ENCODE measurements around the gene TMEM212. TPM values are rescaled to one million over a fixed set of nuclear protein-coding genes. Genes with fewer than 3 reads are reported as not detected.
"Not testable (repeated sequence)": the region's sequence is repeated elsewhere in the genome, so short reads cannot be mapped to it uniquely, and the experiment has no call there.

The TMEM212 gene
- polyA plus RNA-seq, 1 donor, result 0.11 TPM

DNA sequence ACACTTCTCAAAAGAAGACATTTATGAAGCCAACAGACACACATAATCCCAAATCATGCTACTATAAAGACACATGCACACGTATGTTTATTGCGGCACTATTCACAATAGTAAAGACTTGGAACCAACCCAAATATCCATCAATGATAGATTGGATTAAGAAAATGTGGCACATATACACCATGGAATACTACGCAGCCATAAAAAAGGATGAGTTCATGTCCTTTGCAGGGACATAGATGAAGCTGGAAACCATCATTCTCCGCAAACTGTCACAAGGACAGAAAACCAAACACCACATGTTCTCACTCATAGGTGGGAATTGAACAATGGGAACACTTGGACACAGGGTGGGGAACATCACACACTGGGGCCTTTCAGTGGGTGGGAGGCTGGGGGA is 15.6 kb downstream of the TMEM212 start:
- DNase-seq (ENCODE audit: low read depth), result not testable (repeated sequence)

- no peak for DNase-seq (ENCODE audit: low read depth)
These were observed 17.8 kb downstream of the TMEM212 start for GRCh38 chr3:171860830-171861535.

DNA sequence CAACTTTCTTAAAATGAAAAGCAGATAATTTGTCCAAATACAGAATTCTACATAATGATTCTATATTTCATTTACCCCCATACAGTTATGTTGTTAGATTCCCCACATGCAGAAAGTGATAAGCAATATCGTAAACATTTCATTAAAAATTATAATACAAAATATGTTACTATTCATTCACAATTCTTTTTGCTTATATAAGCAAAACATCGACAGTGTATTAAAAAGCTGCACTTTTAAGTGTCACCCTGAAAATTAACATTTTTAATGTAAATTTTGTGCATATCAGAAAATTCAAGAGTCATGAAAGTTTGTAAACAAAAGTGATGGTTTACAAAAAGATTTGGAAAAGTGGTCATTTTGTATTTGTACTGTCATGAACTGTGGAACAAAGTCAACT is 19.2 kb downstream of the TMEM212 start:
- DNase-seq (ENCODE audit: low read depth), result no peak

GRCh38 chr3:171862993-171863521 is 19.9 kb downstream of the TMEM212 start:
- DNase-seq (ENCODE audit: low read depth), result no peak

DNA sequence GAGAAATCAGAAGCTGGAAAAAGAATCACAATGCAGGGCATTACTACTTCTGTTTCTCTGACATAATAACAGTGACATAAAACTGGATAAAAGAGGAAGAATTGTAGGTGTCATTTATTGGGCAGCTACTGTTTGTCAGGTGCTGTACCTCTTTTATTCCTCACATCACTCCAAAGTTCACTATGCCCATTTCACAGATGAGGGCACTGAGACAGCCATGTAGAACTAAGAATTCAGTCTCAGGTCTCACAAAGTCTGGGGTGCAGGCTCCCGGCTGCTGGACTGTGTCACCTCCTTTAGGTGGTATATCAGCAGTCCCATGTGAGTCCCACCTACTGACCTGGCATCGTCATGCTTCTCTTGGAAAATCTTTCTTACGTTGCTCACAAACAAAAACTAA is 20.8 kb downstream of the TMEM212 start:
- DNase-seq (ENCODE audit: low read depth), result no peak

GRCh38 chr3:171865191-171865865 is 22.2 kb downstream of the TMEM212 start:
- no peak for DNase-seq (ENCODE audit: low read depth)

GRCh38 chr3:171867981-171868380 is 24.8 kb downstream of the TMEM212 start:
- no peak for DNase-seq (ENCODE audit: low read depth)

DNA sequence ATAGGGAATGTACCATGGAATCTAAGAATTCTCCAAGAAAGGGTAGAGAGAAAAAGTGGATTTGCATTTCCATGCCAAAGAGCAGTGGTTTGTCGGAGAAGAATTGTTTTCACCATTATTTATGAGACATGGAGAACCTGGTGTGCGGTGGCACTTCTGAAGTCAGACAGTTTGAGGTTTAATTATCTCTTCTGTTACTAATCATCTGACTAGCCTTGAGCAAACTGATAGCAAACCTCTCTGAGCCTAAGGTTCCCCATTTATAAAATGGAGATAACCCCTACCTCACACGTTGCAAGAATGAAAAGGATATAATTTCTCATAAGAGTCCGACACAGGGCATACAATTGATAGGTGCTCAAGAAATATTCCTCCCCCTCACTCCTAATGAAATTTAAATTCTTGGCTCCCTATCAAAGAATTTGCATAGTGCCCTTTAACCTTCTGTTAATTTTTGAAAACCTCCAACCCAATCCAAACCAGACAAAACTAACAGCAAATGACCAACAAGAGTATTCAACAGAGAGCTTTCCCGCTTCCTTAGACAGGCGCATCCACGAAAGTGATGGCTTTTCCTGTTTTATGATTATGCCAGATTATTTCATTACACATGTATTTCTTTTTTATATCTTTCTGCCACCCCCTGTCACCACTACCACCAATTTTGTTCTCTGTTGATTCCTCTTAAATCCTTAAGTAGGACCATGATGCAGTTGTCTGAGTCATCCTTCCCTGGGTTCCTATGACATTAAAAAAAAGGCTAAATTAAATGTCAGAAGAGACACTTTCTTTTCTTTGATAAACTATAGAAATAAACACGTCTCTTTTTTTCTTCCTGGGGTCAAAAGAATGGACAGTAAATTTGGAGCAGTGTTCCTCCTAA is 28.5 kb downstream of the TMEM212 start:
- DNase-seq (ENCODE audit: low read depth), result no peak

- no peak for DNase-seq (ENCODE audit: low read depth)
These were observed 30.4 kb downstream of the TMEM212 start for GRCh38 chr3:171873580-171873979.

- DNase-seq (ENCODE audit: low read depth), result peak; percentile 82
These were observed 31.1 kb downstream of the TMEM212 start for GRCh38 chr3:171874251-171874681.

DNA sequence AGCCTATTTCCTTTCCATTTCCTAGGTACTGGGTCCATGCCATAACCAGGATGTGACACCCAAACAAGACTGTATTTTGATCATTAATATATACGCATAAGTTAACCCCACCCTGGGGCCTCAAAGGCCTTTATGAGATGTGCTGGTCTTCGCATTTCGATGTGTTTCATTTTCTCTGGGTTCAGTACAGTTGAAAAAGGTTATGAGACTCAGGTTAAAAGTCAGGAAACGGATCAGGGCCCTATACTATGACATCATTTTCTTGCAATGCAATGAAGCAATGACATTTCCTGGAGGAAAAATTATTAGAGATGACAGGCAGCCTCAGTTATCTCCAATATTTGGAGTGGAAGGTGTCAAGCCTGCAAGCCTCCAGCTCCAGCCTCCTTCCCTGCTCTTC is 31.7 kb downstream of the TMEM212 start:
- no peak for DNase-seq (ENCODE audit: low read depth)

DNA sequence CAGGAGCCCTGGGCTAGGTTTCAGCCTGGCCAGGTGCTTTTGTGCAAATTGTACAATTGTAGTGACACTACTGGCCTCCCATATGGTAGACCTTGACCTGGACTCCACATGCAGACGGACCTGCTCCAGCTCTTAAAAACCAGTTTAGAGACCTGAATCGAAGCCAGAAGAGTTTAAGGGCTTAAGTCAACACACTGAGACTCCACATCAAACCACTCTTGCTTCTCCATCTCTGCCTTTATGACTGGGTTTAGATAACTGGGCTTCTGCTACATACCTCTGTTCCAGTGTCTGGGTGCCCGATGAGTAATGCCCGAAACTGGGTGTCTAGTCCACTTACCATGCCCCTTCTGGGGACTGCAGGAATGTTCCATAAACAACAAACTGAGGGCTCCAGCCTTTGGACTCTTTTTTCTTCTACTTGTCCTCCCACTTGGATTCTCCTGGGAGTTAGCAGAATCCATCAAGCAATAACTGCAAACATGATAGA is 32.8 kb downstream of the TMEM212 start:
- DNase-seq (ENCODE audit: low read depth), result no peak

- DNase-seq (ENCODE audit: low read depth), result no peak
These were observed 33.6 kb downstream of the TMEM212 start for GRCh38 chr3:171876680-171877147.

GRCh38 chr3:171878461-171879225 is 35.5 kb downstream of the TMEM212 start:
- no peak for DNase-seq (ENCODE audit: low read depth)

DNA sequence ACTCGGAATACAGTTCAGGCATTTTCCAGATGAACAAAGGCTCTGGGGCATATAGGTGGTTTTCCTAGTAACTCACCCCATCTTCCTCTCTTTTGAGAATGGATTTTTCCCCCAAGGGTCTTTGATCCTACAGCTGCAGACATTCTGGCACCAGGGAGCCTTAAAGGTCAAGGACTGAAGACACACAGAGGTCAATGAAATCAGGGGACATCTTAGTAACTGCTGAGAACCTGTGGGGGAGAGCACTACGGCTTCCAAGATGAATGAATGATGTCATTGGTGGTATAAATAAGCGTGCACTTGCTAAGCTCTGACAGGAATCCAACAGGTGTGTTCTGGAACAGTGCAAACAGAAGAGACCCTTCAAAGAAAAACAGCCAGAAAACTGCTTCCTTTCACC is 36.3 kb downstream of the TMEM212 start:
- DNase-seq (ENCODE audit: low read depth), result no peak

DNA sequence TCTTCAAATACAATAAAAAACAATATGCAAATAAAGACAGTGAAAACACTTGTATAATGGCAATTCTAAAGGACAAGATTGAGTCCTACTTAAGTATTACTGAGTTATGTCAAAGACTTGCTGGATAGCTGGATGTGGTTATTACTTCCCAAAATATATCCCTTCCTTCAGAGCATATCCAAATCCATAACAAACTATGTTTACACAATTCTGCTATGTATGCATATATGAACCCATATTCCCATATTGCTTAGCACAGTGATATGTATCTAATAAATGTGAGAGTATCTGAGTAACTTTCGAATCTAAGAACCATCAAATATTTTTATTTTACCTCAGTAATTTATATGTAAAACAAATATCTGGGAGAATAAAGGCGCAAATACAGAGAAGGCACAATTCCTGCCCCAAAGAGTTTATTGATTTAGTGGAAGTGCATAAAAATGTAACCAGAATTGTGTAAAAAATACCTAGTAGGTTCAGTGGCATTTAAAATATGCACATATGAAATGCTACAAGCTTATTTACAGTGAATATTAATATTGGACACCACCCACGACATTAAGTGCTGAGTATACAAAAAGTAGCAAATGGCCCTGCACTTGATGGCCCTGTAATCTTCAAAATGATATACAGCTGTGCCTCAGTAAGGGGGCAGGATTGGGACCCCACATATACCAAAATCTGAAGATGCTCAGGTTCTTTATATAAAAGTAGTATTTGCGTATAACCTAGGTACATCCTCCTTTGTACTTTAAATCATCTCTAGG is 37.1 kb downstream of the TMEM212 start:
- no peak for DNase-seq (ENCODE audit: low read depth)

DNA sequence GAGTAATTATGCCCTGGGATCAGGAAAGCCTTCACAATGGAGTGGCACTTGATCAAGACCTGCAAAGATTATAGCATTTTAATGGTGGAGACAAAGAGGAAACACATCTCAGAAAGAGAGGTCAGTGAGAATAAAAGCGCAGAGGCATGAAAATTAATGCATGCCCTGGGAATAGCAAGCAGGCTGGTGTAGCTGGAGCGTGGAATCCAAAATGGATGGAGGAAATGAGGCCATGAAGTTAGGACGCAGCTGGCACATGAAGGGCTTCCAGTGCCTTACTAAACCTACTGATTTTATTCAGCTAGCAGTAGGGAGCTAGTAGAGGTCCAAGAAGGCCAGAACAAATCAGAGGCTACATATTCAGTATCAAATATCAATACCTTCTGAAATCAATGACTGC is 38.1 kb downstream of the TMEM212 start:
- no peak for DNase-seq (ENCODE audit: low read depth)

GRCh38 chr3:171883257-171883892 is 40.2 kb downstream of the TMEM212 start:
- DNase-seq (ENCODE audit: low read depth), result no peak

- no peak for DNase-seq (ENCODE audit: low read depth)
These were observed 40.7 kb downstream of the TMEM212 start for GRCh38 chr3:171883893-171884279.

GRCh38 chr3:171888466-171888865 is 45.3 kb downstream of the TMEM212 start:
- no peak for DNase-seq (ENCODE audit: low read depth)

All from forelimb muscle (tissue), 1 donor.